WERI-Rb-1 (cell line): ENCODE measurements around the gene IFT57.

Experiments
- DNase-seq: peaks from one replicate; pipeline ENCODE4 v3.0.0-alpha.2; 2020
- H3K27ac ChIP-seq: fragments of 250-450 bp; sonication (Bioruptor Pico); 2 replicates; pipeline ENCODE4 v1.5.1; 2020; ENCODE audit warnings: mild to moderate bottlenecking, moderate library complexity
- H3K27me3 ChIP-seq: fragments of 250-450 bp; sonication (Bioruptor Pico); 2 replicates; pipeline ENCODE4 v1.5.1; 2021; ENCODE audit warnings: mild to moderate bottlenecking, low read depth, moderate library complexity; ENCODE audit not compliant: insufficient read depth, severe bottlenecking
- H3K36me3 ChIP-seq: fragments of 250-450 bp; sonication (Bioruptor Pico); 2 replicates; pipeline ENCODE4 v1.5.1; 2020; ENCODE audit warnings: mild to moderate bottlenecking, moderate library complexity
- H3K4me3 ChIP-seq: 2 replicates; pipeline ENCODE4 v1.5.1; 2011; ENCODE audit warnings: low read depth, mild to moderate bottlenecking, control low read depth, low read length
- H3K9me3 ChIP-seq: fragments of 250-450 bp; sonication (Bioruptor Pico); 2 replicates; pipeline ENCODE4 v1.5.1; 2021; ENCODE audit warnings: mild to moderate bottlenecking, moderate library complexity; ENCODE audit not compliant: severe bottlenecking
- TF ChIP-seq, protein P1 (sequence below): IDR thresholded peaks from 2 replicates; pipeline ENCODE4 v1.5.1; 2011; ENCODE audit warnings: low read depth, mild to moderate bottlenecking, control low read depth, inconsistent platforms, low read length

The IFT57 gene

DNA sequence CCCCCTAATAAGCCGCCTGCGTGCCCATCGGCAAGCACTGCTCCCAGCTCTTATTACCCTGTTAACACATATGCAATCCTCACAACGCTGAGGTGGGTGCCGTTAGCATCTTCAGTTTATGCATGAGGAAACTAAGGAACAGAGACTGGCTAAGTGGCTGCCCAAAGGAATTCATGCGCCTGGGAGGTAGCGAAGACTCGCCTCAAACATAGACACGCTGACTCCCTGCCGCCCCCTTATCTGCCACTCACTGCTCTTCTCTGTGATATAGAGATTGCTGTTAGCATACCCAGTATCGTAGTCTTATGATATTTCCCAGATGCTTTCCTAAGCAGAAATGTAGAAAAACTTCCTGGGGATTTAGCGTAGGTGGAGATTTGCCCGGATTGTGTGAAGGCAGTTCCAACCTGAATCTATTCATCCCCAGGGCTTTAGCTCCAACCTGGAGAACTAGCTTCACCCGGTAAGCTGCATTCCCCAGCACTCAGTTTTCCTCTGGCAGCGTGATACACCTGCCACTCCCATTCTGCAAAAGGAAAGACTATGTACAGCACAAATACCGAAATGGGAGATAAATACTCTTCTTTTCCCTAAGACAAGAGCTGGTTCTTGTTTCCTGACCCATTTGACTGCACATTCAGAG, 107.7 kb downstream of the IFT57 start:
- DNase-seq, result no peak
- no peaks in the 10 kb centered on the region for H3K9me3 ChIP-seq
- no peaks in the 10 kb centered on the region for H3K27me3 ChIP-seq
- no peak overlapping the region for H3K4me3 ChIP-seq
- TF ChIP-seq, protein P1, sequence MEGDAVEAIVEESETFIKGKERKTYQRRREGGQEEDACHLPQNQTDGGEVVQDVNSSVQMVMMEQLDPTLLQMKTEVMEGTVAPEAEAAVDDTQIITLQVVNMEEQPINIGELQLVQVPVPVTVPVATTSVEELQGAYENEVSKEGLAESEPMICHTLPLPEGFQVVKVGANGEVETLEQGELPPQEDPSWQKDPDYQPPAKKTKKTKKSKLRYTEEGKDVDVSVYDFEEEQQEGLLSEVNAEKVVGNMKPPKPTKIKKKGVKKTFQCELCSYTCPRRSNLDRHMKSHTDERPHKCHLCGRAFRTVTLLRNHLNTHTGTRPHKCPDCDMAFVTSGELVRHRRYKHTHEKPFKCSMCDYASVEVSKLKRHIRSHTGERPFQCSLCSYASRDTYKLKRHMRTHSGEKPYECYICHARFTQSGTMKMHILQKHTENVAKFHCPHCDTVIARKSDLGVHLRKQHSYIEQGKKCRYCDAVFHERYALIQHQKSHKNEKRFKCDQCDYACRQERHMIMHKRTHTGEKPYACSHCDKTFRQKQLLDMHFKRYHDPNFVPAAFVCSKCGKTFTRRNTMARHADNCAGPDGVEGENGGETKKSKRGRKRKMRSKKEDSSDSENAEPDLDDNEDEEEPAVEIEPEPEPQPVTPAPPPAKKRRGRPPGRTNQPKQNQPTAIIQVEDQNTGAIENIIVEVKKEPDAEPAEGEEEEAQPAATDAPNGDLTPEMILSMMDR, result no peak
- H3K27ac ChIP-seq, result no peak overlapping the region
- H3K36me3 ChIP-seq, result no peaks in the 10 kb centered on the region

- Histone ChIP-seq H3K36me3 (no peaks in the 10 kb centered on the region), H3K27me3 (no peaks in the 10 kb centered on the region)
Observed at GRCh38 chr3:108113975-108114374, 108.2 kb downstream of the IFT57 start.

GRCh38 chr3:108110934-108111333, 111.3 kb downstream of the IFT57 start:
- DNase-seq, result no peak
- Histone ChIP-seq H3K27ac (no peak overlapping the region), H3K36me3 (no peaks in the 10 kb centered on the region), H3K27me3 (no peaks in the 10 kb centered on the region), H3K4me3 (no peak overlapping the region), H3K9me3 (no peaks in the 10 kb centered on the region)
- TF ChIP-seq, protein P1, result no peak

More at GRCh38 chr3:108113975-108114374, 108.2 kb downstream of the IFT57 start:
- H3K27ac ChIP-seq, result no peak overlapping the region
- TF ChIP-seq, protein P1, result no peak
- DNase-seq, result no peak
- no peaks in the 10 kb centered on the region for H3K9me3 ChIP-seq
- H3K4me3 ChIP-seq, result no peak overlapping the region
